ENCODE data around the gene KRTAP10-6. TPM values are rescaled to one million over a fixed set of nuclear protein-coding genes. Genes with fewer than 3 reads are reported as not detected.
"Not testable (repeated sequence)": the region's sequence is repeated elsewhere in the genome, so short reads cannot be mapped to it uniquely, and the experiment has no call there.

KRTAP10-6 gene
- total RNA-seq, 1 donor from 2014 or later = not detected

GRCh38 chr21:44557491-44558328 lies 34.6 kb downstream of the KRTAP10-6 start:
- no peak for DNase-seq (ENCODE audit: low spot score)

- no peak for DNase-seq (ENCODE audit: low spot score)
Measured at GRCh38 chr21:44556879-44557278, 35.4 kb downstream of the KRTAP10-6 start.

GRCh38 chr21:44555200-44555875 lies 37.0 kb downstream of the KRTAP10-6 start:
- DNase-seq (ENCODE audit: low spot score) = no peak

- no peak for DNase-seq (ENCODE audit: low spot score)
Measured at GRCh38 chr21:44552681-44553080, 39.6 kb downstream of the KRTAP10-6 start.

- DNase-seq (ENCODE audit: low spot score) = no peak
Measured at GRCh38 chr21:44552136-44552535, 40.2 kb downstream of the KRTAP10-6 start.

- no peak for DNase-seq (ENCODE audit: low spot score)
Measured at GRCh38 chr21:44551340-44551961, 40.9 kb downstream of the KRTAP10-6 start, which contains the start of gene KRTAP10-2. Gene KRTAP10-2 (minus strand): TSS chr21:44551505. CDS start chr21:44551458, 47 bp downstream.

- no peak for DNase-seq (ENCODE audit: low spot score)
Measured at GRCh38 chr21:44550807-44551206, 41.5 kb downstream of the KRTAP10-6 start.

GRCh38 chr21:44550285-44550684 lies 42.0 kb downstream of the KRTAP10-6 start:
- DNase-seq (ENCODE audit: low spot score) = not testable (repeated sequence)

GRCh38 chr21:44549525-44550211 lies 42.6 kb downstream of the KRTAP10-6 start:
- DNase-seq (ENCODE audit: low spot score) = no peak

- no peak for DNase-seq (ENCODE audit: low spot score)
Measured at GRCh38 chr21:44548922-44549321, 43.4 kb downstream of the KRTAP10-6 start.

- DNase-seq (ENCODE audit: low spot score) = no peak
Measured at GRCh38 chr21:44548381-44548780, 43.9 kb downstream of the KRTAP10-6 start.

GRCh38 chr21:44547656-44548331 lies 44.5 kb downstream of the KRTAP10-6 start:
- DNase-seq (ENCODE audit: low spot score) = no peak

- DNase-seq (ENCODE audit: low spot score) = no peak
Measured at GRCh38 chr21:44544566-44544965, 47.7 kb downstream of the KRTAP10-6 start.

- no peak for DNase-seq (ENCODE audit: low spot score)
Measured at GRCh38 chr21:44542716-44543115, 49.6 kb downstream of the KRTAP10-6 start.

Other genes starting within 250 kb of the KRTAP10-6 start
- gene TRPM2, start 238.9 kb downstream of the KRTAP10-6 start, total RNA-seq = 10.0 TPM
- 3.8 TPM for gene LRRC3, start 137.0 kb downstream of the KRTAP10-6 start, total RNA-seq
- gene KRTAP10-1, start 52.3 kb downstream of the KRTAP10-6 start, total RNA-seq = not detected
- gene KRTAP10-2, start 41.0 kb downstream of the KRTAP10-6 start, total RNA-seq = not detected
- not detected for gene KRTAP10-3, start 33.7 kb downstream of the KRTAP10-6 start, total RNA-seq
- gene KRTAP10-4, start 18.8 kb downstream of the KRTAP10-6 start, total RNA-seq = not detected
- gene KRTAP10-5, start 11.9 kb downstream of the KRTAP10-6 start, total RNA-seq = not detected
- not detected for gene KRTAP10-7, start 8.1 kb upstream of the KRTAP10-6 start, total RNA-seq
- gene KRTAP10-8, start 19.6 kb upstream of the KRTAP10-6 start, total RNA-seq = not detected
- not detected for gene KRTAP10-9, start 34.6 kb upstream of the KRTAP10-6 start, total RNA-seq
- not detected for gene KRTAP10-10, start 44.9 kb upstream of the KRTAP10-6 start, total RNA-seq
- gene KRTAP10-11, start 53.9 kb upstream of the KRTAP10-6 start, total RNA-seq = not detected
- gene KRTAP12-4, start 62.2 kb upstream of the KRTAP10-6 start, total RNA-seq = not detected
- gene KRTAP12-3, start 65.4 kb upstream of the KRTAP10-6 start, total RNA-seq = not detected
- gene KRTAP12-2, start 74.4 kb upstream of the KRTAP10-6 start, total RNA-seq = not detected
- not detected for gene KRTAP12-1, start 89.7 kb upstream of the KRTAP10-6 start, total RNA-seq
- not detected for gene KRTAP10-12, start 104.7 kb upstream of the KRTAP10-6 start, total RNA-seq
- 0.10 TPM for gene TSPEAR, start 119.1 kb upstream of the KRTAP10-6 start, total RNA-seq
- gene UBE2G2, start 209.3 kb upstream of the KRTAP10-6 start, total RNA-seq = 126 TPM
- 73.4 TPM for gene SUMO3, start 225.6 kb upstream of the KRTAP10-6 start, total RNA-seq

Data from ureter (tissue), 1 donor.